ENCODE measurements around the gene MAP2.

DNA sequence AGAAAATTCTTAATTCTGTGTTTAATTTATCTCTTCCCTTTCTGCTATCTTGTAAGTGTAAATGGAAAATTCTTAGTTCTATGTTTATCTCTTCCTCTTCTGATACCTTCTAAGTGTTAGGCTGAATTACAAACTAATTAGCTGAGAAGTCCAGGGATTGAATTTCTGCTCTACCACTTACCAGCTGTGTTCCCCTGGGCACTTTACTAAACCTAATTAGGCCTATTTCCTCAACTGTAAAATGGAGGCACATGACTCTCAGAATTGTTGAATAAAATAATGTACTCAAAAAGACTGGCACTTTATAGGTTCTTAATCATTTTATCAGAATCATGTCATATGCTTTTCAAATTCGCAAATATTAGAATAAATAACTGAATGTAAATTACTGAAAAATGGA is 146.3 kb downstream of the MAP2 start:
- no peak for TF ChIP-seq SAP30 (IDR thresholded peaks at IDR 0.05; ENCODE audit: insufficient read depth, insufficient replicate concordance, low read length)
- no peak for TF ChIP-seq ZNF274 (IDR thresholded peaks at IDR 0.05; ENCODE audit: borderline replicate concordance, extremely low read depth, low read length)
- TF ChIP-seq, protein P1, sequence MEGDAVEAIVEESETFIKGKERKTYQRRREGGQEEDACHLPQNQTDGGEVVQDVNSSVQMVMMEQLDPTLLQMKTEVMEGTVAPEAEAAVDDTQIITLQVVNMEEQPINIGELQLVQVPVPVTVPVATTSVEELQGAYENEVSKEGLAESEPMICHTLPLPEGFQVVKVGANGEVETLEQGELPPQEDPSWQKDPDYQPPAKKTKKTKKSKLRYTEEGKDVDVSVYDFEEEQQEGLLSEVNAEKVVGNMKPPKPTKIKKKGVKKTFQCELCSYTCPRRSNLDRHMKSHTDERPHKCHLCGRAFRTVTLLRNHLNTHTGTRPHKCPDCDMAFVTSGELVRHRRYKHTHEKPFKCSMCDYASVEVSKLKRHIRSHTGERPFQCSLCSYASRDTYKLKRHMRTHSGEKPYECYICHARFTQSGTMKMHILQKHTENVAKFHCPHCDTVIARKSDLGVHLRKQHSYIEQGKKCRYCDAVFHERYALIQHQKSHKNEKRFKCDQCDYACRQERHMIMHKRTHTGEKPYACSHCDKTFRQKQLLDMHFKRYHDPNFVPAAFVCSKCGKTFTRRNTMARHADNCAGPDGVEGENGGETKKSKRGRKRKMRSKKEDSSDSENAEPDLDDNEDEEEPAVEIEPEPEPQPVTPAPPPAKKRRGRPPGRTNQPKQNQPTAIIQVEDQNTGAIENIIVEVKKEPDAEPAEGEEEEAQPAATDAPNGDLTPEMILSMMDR (IDR thresholded peaks at IDR 0.05; ENCODE audit: control extremely low read depth in 1 of 3, insufficient read depth in 1 of 3, low read depth in 1 of 3, low read length in 3 of 3): no peak
- no peak for TF ChIP-seq EZH2 (IDR thresholded peaks at IDR 0.05; ENCODE audit: low read depth, low read length, severe bottlenecking)
- no peak for TF ChIP-seq SP1 (IDR thresholded peaks at IDR 0.05; ENCODE audit: low read depth, low read length)

Measured in H1 (cell line).